HG03196 (cell line): ENCODE measurements around the gene MTRF1L.

Experiments used
- ATAC-seq: cut with Tn5 transposase; IDR thresholded peaks from one replicate; pipeline ENCODE4 v1.9.1; 2021; ENCODE audit not compliant: unreplicated experiment

Gene MTRF1L, protein sequence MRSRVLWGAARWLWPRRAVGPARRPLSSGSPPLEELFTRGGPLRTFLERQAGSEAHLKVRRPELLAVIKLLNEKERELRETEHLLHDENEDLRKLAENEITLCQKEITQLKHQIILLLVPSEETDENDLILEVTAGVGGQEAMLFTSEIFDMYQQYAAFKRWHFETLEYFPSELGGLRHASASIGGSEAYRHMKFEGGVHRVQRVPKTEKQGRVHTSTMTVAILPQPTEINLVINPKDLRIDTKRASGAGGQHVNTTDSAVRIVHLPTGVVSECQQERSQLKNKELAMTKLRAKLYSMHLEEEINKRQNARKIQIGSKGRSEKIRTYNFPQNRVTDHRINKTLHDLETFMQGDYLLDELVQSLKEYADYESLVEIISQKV

DNA sequence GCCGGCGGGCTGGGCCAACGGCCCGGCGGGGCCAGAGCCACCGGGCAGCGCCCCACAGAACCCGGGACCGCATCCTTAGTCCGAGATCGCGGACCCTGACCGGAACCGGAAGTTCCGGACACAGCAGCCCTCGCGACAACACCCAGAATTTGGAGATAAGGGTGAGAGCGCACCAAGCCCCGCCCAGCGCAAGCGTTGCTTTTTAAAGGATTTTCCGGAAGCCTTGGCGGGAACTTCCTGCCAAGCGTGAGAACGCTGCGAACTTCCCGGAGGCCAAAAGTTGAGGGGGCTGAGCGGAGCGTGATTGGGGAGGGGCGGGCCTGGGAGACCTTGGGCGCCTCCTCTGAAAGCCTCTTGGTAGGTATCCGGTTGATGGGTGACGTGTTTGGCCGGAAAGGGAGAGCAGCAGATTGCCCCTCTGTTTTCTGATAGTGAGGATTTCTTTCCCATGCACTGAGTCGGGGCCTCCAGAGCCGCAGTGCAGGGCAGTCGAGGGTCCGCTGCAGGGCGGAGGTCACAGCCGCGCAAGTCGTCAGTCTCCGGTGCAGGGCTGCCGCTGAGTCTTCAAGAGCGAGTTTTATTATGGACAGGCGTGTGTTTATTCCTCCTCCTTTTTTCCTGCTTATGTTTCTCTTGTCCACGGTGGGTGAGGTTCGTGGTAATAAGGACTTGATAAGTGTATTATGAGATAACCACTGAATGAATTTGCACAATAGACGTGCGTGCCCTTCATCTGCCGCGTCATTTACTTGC, at the start of gene MTRF1L:
Gene MTRF1L (minus strand): TSS at position 97 of the 753 bp plus-strand sequence. CDS start 24 bp downstream, at position 73.
- peak; percentile 96 for ATAC-seq

DNA sequence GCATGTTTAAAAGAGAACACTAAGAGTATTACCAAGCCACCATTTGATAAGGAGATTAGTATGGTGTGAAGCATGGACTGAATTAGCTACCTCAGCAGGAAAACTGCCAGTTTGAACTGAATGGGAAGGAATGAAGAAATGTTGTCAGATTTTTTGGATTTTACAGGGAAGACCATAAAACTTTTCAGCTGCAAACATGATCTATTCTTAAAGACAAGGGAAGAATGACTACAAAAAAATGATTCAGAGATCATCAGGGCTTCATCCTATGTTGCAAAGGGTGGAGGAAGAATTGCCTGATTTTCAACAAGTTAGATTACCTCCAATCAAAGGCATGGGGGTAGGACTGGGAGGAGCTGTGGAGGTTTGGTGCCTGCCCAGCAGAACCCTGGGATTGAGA, 49.3 kb upstream of the MTRF1L start:
- ATAC-seq, result no peak

DNA sequence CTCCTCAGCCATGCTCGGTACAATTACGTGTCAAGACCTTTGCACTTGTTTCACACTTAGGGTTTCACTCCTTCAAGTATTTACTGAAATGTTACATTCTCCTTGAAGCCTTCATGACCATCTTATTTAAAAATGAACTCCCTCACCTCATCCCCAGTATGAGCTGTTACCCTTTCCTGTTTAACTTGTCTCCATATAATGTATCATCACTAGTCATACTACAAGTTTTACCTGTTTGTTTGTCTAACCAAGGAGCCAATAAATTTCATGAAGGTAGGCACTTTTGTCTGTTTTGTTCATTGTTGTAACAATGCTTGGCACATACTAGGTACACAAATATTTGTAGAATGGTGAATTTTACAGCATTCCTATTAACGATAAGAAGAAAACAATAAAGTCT, 46.1 kb upstream of the MTRF1L start:
- no peak for ATAC-seq

DNA sequence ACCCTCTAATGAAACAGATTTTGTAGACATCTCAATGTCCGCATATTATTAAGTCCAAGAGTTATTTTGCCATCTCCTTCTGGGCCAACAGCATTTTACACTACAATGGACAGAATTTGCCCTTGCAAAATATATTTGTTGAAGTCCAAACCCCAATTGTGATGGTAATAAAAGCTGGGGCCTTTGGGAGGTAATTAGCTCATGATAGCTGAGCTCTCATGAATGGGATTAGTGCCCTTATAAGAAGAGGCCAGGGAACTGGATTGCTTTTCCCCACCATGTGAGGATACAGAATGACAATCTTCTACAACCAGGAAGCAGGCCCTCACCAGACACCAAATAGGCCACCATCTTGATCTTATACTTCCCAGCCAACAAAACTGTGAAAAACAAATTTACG, 44.9 kb upstream of the MTRF1L start:
- ATAC-seq, result no peak

DNA sequence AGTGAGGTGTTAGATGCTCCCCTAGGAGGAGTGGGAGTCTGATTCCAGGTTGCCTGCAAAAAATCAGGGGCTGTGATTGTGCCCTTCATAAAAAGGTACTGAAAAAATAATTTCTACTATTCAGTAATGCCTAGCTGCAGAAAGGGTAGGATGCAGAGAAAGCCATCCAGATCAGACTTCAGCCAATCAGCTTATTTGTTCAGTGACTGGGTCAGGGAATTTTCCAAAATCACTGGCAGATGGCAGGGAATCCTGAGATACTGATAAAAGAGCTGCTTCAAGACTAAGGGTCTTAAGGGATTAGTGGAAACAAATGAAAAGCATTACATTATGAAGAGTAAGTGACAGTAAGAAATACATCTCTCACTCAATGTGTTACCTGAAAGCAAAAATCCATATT, 42.8 kb upstream of the MTRF1L start:
- no peak for ATAC-seq

DNA sequence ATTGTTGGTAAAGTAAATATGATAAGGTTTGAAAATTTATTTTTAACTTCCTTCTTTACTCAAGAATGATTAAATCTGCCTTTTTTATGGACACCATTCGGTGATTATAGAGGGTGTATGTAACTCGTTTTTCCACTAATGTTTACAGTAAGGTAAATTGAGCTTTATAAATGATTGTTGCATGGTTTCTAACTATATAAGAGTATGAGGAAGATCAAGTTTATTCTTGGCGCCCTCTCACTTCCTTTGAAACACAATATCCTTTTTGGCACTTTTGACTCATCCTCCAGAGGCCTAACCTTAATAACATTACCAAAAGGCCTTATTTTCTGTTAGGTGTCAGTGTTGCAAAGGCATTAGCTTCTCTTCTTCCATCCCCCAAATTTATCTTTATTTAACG, 41.8 kb upstream of the MTRF1L start:
- ATAC-seq, result no peak

DNA sequence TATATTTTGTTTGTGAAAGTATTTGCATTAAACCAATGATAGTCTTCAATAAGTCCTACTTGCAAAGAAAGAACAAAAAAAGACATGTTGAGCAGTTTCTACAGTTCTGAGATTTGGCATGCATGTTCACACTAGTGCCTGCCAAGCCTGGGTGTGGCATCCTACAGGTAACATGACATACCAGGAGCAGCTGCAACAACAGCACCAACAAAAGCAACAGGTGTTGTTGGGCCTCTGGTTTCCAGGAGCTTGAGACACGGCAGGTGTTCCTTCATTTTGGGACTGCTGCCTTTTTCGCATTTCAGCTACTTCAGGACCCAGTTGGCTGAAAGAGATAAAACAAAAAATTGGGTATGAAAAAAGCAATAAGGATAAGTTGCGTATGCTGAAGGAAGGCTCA, 41.2 kb upstream of the MTRF1L start:
- no peak for ATAC-seq

DNA sequence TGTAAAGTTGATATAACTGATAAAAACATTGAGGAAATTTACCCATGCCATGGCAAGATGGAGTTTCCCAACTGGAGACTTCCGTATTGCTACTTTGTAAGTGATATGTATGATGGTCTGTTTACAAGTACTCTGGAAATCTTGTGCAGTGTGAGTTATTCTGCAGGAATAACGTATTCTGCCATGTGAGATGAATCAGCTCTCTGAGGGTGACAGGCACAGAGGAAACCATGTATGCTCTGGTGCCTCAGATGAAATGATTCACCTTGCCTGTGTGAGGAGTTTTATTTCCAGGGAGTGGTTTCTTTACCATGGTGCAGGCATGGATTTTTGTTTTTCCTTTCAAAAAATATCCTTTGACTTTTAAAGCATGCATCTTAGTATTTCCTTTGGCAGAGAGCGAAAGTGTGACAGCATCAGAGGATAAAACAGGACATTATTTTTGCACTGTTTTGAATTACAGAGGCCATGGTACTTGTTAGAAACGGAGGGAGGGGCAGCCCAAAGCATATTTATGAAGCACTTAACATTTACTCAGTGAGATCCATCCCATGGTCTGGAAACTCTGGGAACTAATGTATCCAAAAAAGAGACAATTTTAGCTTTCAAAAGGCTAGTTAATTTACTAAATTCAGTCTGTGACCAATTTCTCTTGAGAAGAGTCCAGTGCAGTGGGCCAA, 36.0 kb upstream of the MTRF1L start:
- ATAC-seq, result no peak

DNA sequence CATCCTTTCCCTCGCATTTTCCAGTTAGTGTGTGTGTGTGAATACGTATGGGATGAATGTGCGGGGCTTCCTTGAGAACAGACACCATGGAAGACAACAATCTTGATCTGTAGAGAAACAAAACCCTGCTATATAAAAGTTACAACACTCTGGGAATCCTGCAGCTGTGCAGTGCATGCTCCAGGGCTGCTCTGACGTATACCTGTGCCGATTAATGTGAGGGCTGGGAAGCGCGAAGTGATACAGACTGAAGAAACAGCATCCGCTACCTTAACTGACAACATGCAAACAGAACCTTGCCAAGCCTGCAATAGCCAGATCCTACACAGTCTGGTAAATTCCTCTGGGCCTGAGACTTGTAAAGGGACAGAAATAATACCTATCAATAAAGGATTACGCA, 31.6 kb upstream of the MTRF1L start:
- ATAC-seq, result no peak

DNA sequence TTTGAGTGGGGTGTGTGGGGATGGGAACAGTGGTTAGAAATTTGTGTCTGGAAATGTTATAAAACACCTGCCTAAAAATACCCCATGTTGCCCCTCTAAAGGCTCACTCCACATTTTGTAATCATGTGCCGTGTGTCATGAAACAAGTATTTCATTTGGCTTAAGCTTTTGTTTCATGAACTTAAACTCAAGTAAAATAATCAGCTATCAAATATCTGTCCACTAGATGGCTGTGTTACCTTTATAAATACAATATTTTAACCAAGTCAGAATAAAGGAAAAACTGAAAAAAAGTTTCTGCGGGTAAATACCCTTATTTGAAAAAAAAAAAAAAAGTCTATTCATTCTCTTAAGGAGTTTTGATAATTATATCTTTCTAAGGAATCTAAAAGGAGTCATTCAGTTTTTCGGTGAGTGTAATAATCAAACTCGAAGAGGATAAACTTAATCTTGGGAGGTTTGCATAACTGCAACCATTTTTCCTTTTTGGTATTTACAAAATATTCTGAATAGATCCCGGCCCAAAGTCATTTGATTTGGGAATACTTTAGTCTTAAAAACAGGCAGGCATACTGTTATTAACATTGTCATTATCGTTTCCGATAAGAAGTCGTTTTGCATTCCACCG, 29.9 kb upstream of the MTRF1L start:
- ATAC-seq, result no peak

DNA sequence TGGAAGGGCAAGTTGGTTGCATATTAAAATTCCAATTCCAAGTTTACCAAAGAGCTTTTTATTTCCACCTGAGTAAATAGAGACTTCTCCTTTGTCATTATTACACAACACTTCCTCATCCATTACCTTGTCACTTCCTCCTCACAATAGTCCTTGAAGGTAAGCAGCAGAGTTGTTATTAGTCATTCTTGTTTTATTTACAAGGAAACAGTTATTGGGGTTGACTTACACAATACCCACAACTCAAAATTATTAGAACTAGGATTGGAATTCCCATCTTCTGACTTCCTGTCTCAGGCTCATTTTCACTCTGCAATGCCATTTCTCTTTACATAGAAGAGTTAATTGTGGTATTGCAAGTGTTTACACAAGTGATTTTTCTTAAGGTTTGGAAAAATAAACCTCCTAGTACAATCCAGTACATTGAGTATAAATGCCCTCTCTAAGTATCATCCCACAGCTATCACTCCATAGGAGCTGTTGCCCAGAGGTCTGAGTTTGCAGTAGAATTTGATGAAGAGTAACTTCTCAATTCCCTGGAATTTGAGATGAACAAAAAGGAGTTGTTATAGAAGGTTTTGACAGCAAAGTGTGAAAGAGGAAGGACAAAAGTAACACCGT, 28.9 kb upstream of the MTRF1L start:
- ATAC-seq, result no peak

DNA sequence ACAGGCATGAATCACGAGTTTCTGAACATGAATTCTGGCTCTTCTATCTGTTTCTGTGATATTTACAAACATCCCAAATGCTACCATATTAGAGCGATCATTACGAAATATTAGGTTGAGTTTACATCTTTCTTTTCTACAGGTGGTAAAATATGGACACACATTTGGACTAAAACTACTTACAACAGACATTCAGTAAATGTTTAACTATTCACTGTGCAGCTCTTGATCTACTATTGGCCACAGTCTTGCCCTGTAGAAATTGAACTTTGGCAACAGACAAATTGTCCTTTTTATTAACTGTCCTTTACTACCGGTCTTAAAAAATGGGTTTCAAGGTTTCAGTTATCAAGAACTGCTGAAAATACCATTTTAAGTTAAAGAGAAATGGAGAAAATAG, 26.5 kb upstream of the MTRF1L start:
- ATAC-seq, result no peak

DNA sequence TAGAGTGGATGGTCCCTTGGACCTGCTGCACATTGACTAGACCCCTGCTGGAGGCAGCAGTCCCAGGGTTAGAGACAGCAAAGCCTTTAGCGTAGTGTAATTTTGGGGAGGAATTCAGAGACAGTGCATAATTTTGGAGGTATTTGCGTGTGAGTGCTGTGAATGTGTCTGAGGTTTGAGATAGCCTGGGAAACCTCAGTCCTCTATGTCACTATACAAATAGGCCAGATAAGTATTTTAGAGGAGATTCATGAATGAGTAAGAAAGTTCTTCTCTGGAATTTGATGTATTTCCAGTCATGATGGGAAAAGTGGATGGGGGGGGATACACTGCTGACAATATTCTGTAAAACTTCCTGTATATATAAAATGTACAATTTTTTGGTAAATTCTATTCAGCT, 25.8 kb upstream of the MTRF1L start:
- ATAC-seq, result no peak

DNA sequence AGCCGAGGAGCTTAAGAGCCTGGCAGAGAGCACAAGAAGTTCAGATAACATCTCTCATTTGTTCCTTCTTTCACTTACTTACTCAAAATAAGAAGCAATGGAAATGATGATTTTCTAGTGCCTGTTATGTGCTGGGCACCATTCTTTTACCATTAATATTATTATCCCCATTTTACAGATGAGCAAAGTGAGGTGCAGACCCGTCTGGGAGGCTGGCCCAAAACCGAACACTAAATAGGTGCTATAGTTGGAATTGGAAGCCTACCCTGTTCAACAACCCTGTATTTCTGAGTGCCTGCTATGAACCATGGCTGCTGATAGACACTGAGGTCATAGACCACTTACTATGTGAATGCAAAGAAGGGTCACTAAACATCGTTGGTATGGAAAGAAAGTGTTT, 25.0 kb upstream of the MTRF1L start:
- ATAC-seq, result no peak

DNA sequence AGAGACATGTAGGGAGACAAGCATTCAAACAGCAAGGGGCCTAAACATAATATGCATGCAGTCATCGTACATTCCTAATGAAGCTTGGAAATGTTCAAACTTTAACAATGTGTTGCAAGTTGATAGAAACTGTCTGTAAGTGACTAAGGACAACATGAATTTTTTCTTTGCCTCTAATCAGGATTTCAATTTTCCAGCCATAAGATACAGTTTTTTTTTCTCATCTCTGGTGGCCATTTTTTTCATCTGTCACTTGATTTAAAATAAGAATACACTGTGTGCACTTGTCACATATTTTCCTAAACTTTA, 22.2 kb upstream of the MTRF1L start:
- ATAC-seq, result no peak

DNA sequence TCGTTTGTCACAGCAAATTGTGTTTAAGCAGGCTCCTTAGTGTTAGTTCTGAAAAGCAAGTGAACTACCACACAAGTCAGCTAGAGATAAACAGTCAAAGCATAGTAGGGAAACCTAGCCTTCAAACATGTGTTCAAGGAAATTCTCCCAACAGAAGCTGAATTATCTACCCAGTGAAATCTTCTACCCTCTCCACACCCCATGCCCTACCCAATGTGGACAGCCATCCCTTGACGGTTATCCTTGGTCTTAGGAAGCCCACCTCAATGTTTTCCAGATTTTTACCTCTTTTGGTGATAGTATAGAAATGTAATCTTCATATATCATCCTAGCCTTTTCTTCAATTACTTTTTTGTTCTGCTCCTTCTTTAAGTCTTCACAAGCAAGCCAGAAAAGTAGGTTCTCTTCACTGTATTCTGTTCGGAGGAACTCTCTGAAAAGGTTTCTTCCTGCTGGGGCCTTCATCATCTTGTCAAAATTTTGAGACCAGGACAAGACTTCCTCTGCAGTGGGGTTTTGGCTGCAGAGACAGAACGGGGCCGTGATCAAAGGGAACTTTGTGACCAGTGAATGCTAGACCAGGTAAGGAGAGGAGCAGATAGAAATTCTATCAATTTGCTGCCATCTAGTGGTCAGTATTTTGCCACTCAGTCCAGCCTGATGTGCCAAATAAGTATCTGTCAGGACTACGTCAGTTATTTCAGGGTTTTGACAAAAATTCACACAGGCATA, 21.6 kb upstream of the MTRF1L start:
- ATAC-seq, result peak; percentile 96

DNA sequence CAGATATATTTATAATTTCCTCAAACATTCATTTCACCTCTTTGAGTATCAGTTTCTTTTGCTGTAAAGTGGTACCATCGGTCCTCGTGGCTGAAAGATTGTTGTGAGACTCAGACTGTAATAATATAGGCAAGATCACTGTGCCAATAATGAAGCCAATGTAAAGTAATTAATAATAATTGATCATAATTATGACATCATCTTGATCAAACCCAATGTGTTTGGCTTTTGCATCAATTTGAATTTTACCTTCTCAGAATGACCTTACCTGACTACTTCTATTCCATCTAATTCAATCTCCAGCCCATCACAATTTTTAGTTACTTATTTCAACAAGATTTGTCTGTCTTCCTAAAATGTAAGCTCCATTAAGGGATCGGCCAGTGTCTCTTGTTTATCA, 15.8 kb upstream of the MTRF1L start:
- no peak for ATAC-seq

DNA sequence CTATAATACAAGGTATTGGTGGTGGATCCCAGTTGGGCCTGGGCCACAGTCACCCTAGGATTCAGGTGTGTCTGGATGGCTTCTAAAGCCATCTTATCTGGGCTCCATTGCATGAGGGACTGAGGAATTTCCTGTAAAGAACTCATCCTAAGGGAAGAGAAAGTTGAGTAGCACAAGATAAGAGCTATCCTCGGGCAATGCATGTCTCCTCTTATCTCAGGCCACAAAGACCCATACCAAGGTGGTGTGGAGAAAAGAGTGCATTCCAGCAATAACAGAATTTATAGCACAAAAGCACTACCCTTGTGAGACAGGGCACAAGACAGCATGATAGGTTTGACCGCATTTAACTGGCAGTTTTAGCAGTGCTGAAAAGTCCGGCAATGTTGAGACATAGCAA, 14.3 kb upstream of the MTRF1L start:
- ATAC-seq, result no peak

DNA sequence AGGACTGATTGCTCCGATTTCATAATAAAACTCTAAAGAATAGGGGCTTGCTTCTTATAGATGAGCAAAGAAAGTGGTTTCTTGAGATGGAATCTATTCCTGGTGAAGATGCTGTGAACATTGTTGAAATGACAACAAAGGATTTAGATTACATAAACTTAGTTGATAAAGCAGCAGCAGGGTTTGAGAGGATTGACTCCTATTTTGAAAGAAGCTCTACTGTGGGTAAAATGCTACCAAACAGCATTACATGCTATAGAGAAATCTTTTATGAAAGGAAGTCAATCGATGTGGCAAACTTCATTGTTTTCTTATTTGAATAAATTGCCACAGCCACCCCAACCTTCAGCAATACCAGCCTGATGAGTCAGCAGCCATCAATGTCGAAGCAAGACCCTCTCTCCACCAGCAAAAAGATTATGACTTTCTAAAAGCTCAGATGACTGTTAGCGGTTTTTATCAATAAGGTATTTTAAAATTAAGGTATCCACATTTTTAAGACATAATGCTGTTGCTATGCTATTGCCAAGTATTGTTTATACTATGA, 12.7 kb upstream of the MTRF1L start:
- ATAC-seq, result no peak

DNA sequence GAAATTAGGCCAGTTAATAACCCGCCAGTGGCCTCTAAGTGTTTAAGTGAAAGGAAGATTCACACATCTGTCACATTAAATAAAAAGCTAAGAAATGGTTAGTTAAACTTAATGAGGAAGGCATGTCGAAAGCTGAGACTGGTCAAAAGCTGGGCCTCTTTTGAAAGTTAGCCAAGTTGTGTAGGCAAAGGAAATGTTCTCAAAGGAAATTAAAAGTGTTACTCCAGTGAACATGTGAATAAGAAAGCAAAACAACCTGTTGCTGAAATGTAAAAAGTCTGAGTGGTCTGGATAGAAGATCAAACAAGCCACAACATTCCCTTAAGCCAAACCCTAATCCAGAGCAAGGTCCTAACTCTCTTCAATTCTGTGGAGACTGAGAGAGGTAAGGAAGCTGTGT, 10.9 kb upstream of the MTRF1L start:
- ATAC-seq, result no peak
